Retina (tissue), 1 donor: ENCODE data around the gene ADGB.
"Not testable (repeated sequence)": the region's sequence is repeated elsewhere in the genome, so short reads cannot be mapped to it uniquely, and the experiment has no call there.

ENCODE experiments used
- DNase-seq: peaks from one replicate; pipeline ENCODE4 v3.0.0-alpha.2; 2016

ADGB gene

GRCh38 chr6:146770275-146770964 is 171.6 kb downstream of the ADGB start:
- DNase-seq = no peak

- DNase-seq = no peak
Observed at GRCh38 chr6:146770965-146771735, 172.4 kb downstream of the ADGB start.

- DNase-seq = no peak
Observed at GRCh38 chr6:146775220-146775619, 176.4 kb downstream of the ADGB start.

GRCh38 chr6:146781836-146782235 is 183.1 kb downstream of the ADGB start:
- DNase-seq = no peak

- peak; percentile 8 for DNase-seq
Observed at GRCh38 chr6:146785001-146785585, 186.3 kb downstream of the ADGB start.

GRCh38 chr6:146787876-146788508 is 189.2 kb downstream of the ADGB start:
- no peak for DNase-seq

GRCh38 chr6:146790561-146791091 is 191.9 kb downstream of the ADGB start:
- DNase-seq = no peak

- DNase-seq = no peak
Observed at GRCh38 chr6:146791930-146792329, 193.2 kb downstream of the ADGB start.

GRCh38 chr6:146793218-146793617 is 194.4 kb downstream of the ADGB start:
- DNase-seq = not testable (repeated sequence)

- DNase-seq = no peak
Observed at GRCh38 chr6:146795479-146796133, 196.8 kb downstream of the ADGB start.

GRCh38 chr6:146803167-146803566 is 204.4 kb downstream of the ADGB start:
- DNase-seq = not testable (repeated sequence)

- DNase-seq = peak; percentile 10
Observed at GRCh38 chr6:146803601-146804000, 204.8 kb downstream of the ADGB start.

- no peak for DNase-seq
Observed at GRCh38 chr6:146805546-146806325, 207.0 kb downstream of the ADGB start.

GRCh38 chr6:146809014-146809413 is 210.2 kb downstream of the ADGB start:
- DNase-seq = not testable (repeated sequence)

- DNase-seq = not testable (repeated sequence)
Observed at GRCh38 chr6:146812811-146813321, 214.1 kb downstream of the ADGB start.

- no peak for DNase-seq
Observed at GRCh38 chr6:146813554-146813953, 214.8 kb downstream of the ADGB start.

GRCh38 chr6:146814148-146814750 is 215.5 kb downstream of the ADGB start:
- no peak for DNase-seq

- not testable (repeated sequence) for DNase-seq
Observed at GRCh38 chr6:146815511-146816462, 217.0 kb downstream of the ADGB start.

- no peak for DNase-seq
Observed at GRCh38 chr6:146819596-146820320, 221.0 kb downstream of the ADGB start.
